Measurements from ENCODE around the gene SKI.
A peak's percentile ranks its signal among the peaks of the same experiment; 100 is the strongest.

Gene SKI

DNA sequence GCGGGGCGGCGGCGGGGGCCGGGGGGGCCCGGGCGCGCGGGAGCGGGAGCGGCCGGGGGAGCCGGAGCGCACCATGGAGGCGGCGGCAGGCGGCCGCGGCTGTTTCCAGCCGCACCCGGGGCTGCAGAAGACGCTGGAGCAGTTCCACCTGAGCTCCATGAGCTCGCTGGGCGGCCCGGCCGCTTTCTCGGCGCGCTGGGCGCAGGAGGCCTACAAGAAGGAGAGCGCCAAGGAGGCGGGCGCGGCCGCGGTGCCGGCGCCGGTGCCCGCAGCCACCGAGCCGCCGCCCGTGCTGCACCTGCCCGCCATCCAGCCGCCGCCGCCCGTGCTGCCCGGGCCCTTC lies 546 bp downstream of the SKI start:
- Histone ChIP-seq H3K27ac (peak overlapping the region; percentile 79 to 100), H3K4me3 (peak overlapping the region; percentile 96)
- DNase-seq (ENCODE audit: low spot score): no peak
- TF ChIP-seq, protein P1, sequence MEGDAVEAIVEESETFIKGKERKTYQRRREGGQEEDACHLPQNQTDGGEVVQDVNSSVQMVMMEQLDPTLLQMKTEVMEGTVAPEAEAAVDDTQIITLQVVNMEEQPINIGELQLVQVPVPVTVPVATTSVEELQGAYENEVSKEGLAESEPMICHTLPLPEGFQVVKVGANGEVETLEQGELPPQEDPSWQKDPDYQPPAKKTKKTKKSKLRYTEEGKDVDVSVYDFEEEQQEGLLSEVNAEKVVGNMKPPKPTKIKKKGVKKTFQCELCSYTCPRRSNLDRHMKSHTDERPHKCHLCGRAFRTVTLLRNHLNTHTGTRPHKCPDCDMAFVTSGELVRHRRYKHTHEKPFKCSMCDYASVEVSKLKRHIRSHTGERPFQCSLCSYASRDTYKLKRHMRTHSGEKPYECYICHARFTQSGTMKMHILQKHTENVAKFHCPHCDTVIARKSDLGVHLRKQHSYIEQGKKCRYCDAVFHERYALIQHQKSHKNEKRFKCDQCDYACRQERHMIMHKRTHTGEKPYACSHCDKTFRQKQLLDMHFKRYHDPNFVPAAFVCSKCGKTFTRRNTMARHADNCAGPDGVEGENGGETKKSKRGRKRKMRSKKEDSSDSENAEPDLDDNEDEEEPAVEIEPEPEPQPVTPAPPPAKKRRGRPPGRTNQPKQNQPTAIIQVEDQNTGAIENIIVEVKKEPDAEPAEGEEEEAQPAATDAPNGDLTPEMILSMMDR (IDR thresholded peaks at IDR 0.05): no peak

DNA sequence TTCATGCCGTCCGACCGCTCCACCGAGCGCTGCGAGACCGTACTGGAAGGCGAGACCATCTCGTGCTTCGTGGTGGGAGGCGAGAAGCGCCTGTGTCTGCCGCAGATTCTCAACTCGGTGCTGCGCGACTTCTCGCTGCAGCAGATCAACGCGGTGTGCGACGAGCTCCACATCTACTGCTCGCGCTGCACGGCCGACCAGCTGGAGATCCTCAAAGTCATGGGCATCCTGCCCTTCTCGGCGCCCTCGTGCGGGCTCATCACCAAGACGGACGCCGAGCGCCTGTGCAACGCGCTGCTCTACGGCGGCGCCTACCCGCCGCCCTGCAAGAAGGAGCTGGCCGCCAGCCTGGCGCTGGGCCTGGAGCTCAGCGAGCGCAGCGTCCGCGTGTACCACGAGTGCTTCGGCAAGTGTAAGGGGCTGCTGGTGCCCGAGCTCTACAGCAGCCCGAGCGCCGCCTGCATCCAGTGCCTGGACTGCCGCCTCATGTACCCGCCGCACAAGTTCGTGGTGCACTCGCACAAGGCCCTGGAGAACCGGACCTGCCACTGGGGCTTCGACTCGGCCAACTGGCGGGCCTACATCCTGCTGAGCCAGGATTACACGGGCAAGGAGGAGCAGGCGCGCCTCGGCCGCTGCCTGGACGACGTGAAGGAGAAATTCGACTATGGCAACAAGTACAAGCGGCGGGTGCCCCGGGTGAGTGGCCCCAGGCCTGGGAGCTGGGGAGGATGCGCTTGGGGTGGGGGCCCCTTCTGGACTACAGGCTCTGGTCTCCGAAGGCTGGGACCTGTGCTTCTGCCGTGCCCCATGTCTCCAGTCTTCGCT lies 1.1 kb downstream of the SKI start:
- H3K27ac ChIP-seq: peak overlapping the region; percentile 79 to 100
- TF ChIP-seq, protein P1 (IDR thresholded peaks at IDR 0.05): no peak
- H3K4me3 ChIP-seq: peak overlapping the region; percentile 96
- peak; percentile 85 for DNase-seq (ENCODE audit: low spot score)

DNA sequence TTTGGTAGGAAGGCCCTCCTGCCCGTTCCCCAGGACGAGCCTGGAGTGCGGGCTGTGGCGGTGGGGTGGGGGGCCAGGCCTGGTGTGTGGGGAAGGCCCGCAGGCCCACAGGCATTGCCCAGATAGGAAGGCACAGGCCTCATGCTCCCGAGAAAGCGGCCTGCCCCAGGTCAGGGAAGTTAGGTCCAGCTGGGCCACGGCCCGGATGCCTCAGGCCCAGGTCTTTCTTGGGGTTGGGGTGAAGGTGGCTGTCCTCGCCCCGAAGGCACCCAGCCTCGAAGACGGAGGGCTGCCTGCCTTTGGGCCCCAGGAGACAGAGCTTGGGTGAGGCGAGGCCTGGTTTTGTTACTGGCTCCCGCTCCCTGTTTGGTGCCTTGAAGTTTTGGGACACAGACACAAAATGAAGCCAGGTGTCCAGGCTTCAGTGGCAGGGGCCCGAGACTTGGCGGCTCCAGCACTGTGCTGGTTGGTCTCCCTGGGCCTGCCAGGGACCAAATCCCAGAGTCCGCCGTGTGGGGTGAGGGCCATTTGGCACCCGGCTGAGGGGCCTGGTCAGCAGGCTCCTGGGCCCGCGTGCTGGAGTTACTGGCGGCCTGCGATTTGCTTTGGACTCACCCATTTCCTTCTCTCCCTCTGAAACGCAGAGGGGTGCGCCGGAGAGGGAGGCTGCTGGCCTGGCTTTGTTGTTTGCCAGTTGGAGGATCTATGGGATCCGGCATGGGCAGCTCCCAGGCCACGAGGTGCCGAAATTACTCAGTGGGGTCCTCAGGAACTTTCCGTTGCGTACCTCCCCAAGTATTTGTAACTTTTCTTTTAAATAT lies 2.0 kb downstream of the SKI start:
- peak; percentile 79 for DNase-seq (ENCODE audit: low spot score)
- Histone ChIP-seq H3K4me3 (peak overlapping the region; percentile 96), H3K27ac (peak overlapping the region; percentile 79 to 100)
- TF ChIP-seq, protein P1 (IDR thresholded peaks at IDR 0.05): no peak

DNA sequence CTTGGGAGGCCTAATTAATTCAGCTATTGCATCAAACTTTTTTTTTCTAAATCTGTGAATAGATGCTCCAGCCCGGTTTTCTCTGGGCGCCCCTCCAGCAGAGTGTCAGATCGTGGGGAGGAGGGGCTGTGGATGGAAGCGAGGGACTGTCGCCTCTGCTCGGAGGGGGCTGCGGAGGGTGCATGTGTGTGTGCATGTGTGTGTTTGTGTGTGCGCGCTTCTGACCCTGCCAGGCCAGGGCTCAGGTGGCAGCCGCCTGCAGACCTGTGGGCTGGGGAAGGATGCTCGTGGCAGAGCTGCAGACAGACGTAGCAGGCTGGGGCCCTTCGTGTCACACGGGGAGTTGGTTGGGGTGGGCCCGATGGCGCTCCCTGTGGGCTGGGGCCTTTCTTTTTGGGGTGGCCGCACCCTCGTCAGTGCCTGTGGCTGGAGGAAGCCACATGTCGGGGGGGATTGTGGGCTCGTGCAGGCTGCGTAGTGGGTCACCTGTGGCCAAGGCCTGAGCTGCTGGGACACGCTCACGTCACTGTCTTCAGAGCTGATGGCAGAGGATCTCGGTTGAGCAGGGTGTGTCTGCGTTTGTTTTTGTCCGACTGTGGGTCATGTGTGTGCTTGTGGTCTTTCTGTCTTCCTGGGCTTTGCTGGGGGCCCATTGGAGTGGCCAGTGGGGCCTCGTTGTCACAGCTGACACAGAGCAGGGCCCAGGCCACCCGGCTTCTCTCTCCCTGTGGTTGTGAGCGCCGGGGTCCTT lies 2.8 kb downstream of the SKI start:
- Histone ChIP-seq H3K4me3 (peak overlapping the region; percentile 96), H3K27ac (peak overlapping the region; percentile 79 to 100)
- TF ChIP-seq, protein P1 (IDR thresholded peaks at IDR 0.05): no peak
- DNase-seq (ENCODE audit: low spot score): peak; percentile 82

DNA sequence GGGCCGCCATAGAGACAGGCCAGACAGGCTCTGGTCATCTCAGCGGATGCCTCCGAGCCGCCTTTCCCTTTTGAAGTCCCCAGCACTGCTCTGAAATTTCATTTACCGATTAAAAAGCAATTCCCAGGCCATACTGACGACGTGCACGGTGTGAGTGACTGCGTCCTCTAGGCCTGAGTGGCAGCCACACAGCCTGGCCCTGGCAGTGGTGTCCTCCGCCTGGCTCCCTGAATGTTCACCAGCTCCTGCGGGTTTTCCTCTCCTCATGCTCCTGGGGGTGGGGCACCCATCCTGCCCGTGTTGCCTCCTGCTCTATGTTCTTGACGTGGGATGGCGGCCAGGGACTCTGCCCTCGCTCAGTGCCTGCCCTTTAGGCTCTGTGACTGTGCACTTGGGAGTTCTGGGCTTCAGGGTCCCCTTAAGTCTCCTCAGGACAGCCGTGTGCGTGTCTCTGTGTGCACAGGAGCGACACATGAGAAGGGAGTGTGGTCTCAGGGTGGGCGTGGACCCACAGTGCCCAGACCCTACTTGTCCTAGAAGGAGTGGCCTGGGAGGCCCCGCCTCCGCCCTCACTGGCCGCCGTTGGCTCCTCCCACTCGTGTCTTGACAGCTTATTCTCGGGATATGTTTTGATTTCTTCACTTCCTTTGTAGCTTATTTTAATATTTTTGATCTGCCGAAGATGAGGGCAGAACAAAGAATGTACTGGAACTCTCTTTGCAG lies 3.6 kb downstream of the SKI start:
- TF ChIP-seq, protein P1 (IDR thresholded peaks at IDR 0.05): no peak
- peak; percentile 97 for DNase-seq (ENCODE audit: low spot score)
- Histone ChIP-seq H3K27ac (peak overlapping the region; percentile 79 to 100), H3K4me3 (peak overlapping the region; percentile 96)

DNA sequence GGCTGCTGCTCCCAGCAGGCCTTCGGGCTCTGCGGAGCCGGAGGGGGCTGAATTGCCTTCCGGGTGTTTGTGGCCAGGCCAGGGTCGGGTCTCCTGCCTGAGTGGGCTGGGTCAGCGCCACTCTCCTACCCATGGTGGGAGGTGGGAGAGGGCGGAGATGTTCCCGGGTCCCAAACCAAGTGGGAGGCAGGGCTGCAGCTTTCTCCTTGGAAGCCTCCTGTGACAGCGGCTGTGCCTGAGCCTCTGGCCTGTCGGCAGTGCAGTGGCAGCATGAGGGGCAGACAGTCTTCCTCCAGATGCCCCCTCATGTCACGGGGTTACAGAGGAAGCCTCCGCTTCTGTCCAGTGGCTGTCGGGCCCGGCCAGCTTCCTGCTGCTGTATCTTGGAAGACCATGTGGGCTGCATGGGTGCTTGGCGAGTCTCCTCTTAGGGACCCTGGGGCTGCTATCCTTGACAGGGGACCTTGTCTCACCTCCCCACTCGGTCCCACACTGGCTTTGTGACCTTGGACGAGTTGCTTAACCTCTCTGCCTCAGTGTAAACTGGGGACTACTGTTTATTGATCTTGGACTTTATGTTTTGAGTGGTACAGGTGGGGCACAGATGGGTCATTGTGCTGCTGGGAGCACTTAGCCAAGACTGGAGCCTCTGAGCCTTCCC lies 4.3 kb downstream of the SKI start:
- TF ChIP-seq, protein P1 (IDR thresholded peaks at IDR 0.05): no peak
- Histone ChIP-seq H3K4me3 (peak overlapping the region; percentile 96), H3K27ac (peak overlapping the region; percentile 79 to 100)
- DNase-seq (ENCODE audit: low spot score): peak; percentile 81
